ENCODE data around the gene PPIP5K2.
"Not testable (repeated sequence)": the region's sequence is repeated elsewhere in the genome, so short reads cannot be mapped to it uniquely, and the experiment has no call there.

Gene PPIP5K2

DNA sequence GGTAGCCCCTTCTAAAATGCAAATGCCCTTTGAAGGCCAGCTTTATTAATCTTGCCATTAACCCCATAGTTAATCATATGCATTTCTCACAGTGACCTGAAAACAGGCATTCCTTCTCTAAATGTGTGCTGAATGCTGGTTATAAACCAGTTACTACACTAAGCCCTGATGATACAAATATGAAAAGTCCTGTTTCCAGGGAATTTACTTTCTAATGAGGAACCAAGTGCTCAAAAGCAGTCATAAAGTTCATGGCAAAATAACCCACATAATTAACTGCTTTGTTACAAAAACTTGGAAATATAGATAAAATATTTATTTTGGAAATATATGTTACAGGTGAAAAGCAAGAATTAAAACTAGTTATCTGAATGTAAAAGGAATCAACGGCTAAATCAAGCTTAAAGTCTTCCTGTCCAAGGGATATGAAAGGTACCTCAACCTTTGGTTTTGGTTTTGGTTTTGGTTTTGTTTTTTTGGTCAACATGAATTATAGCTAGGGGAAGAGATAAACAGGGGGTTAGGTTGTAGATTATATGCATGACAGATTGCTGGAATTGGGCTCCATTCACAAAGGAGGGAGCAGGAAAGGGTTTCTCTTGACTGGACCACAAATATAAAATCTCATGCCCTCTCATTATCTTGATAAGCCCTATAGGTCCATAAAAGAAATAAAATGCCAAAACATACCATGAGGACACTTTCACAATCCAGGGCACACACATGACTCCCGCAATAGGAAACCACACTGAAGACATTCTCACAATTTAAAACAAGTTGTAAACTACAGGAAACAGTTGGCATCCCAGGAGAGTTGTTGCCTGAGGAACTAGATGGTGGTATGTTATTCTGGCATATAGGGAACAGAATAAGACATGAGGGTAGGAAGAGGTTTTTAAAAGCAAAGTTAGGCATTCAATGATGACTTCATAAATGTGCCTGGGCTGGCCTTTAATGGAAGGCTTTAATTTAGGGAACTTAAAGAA is 91.8 kb downstream of the PPIP5K2 start:
- TF ChIP-seq, protein P1, sequence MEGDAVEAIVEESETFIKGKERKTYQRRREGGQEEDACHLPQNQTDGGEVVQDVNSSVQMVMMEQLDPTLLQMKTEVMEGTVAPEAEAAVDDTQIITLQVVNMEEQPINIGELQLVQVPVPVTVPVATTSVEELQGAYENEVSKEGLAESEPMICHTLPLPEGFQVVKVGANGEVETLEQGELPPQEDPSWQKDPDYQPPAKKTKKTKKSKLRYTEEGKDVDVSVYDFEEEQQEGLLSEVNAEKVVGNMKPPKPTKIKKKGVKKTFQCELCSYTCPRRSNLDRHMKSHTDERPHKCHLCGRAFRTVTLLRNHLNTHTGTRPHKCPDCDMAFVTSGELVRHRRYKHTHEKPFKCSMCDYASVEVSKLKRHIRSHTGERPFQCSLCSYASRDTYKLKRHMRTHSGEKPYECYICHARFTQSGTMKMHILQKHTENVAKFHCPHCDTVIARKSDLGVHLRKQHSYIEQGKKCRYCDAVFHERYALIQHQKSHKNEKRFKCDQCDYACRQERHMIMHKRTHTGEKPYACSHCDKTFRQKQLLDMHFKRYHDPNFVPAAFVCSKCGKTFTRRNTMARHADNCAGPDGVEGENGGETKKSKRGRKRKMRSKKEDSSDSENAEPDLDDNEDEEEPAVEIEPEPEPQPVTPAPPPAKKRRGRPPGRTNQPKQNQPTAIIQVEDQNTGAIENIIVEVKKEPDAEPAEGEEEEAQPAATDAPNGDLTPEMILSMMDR (IDR thresholded peaks at IDR 0.05): no peak
- Histone ChIP-seq H3K9me3 (no peaks in the 10 kb centered on the region), H3K27ac (peak overlapping the region; percentile 32), H3K4me1 (ENCODE audit: control insufficient read depth in 1 of 2, insufficient read depth in 1 of 2, low read depth in 1 of 2, low read length in 1 of 2) (peaks cover 17 to 21% of the 10 kb centered on the region in 2 experiments), H3K27me3 (no peaks in the 10 kb centered on the region), H3K36me3 (peaks cover 3% of the 10 kb centered on the region), H3K4me3 (ENCODE audit: low read depth in 1 of 2, low read length in 1 of 2) (no peak overlapping the region)

DNA sequence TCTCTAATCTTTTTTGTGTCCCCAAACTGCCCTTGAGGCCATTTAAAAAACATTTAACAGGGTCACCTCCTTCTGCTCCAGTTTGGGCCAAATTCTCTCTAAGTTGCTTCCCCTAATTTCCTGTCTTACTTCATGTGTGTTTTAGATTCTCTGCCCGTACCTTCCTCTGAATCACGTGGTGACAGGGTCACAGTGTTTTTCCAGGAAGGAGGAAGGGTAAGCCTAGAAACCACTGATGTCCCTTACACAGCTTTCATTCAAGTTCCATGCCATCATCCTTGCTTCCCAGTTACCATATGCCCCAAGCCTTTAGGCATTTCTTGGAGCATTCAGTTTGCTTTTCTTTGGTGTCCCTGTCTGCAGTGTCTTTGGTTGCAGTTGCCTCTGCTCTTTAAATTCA is 96.0 kb downstream of the PPIP5K2 start:
- Histone ChIP-seq H3K27ac (no peak overlapping the region), H3K27me3 (no peaks in the 10 kb centered on the region), H3K4me1 (ENCODE audit: control insufficient read depth in 1 of 2, insufficient read depth in 1 of 2, low read depth in 1 of 2, low read length in 1 of 2) (peaks cover 22 to 32% of the 10 kb centered on the region in 2 experiments), H3K36me3 (no peaks in the 10 kb centered on the region), H3K4me3 (ENCODE audit: low read depth in 1 of 2, low read length in 1 of 2) (no peak overlapping the region), H3K9me3 (no peaks in the 10 kb centered on the region)
- TF ChIP-seq, protein P1 (IDR thresholded peaks at IDR 0.05): no peak

DNA sequence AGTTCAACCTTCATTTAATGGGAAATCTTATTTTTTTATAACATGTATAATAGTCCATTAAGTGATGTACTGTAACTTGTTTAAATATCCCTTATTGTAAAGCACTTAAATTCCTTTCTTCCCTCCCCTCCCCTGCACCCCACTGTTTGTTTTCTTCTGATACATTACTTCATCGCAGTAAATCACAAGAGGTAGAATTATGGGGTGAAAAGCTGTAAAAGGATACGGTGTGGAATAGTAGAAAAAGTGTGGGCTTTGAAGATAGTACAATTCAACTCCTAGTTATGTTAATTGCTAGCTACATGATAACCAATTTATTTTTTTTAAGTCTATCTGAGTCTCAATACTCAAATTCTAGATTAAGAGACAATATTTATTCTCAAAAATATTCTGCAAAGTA is 96.6 kb downstream of the PPIP5K2 start:
- no peak overlapping the region for H3K27ac ChIP-seq
- H3K27me3 ChIP-seq: no peaks in the 10 kb centered on the region
- H3K4me1 ChIP-seq (ENCODE audit: control insufficient read depth in 1 of 2, insufficient read depth in 1 of 2, low read depth in 1 of 2, low read length in 1 of 2): peaks cover 22 to 29% of the 10 kb centered on the region in 2 experiments
- no peaks in the 10 kb centered on the region for H3K36me3 ChIP-seq
- TF ChIP-seq, protein P1 (IDR thresholded peaks at IDR 0.05): no peak
- H3K9me3 ChIP-seq: no peaks in the 10 kb centered on the region
- H3K4me3 ChIP-seq (ENCODE audit: low read depth in 1 of 2, low read length in 1 of 2): no peak overlapping the region

DNA sequence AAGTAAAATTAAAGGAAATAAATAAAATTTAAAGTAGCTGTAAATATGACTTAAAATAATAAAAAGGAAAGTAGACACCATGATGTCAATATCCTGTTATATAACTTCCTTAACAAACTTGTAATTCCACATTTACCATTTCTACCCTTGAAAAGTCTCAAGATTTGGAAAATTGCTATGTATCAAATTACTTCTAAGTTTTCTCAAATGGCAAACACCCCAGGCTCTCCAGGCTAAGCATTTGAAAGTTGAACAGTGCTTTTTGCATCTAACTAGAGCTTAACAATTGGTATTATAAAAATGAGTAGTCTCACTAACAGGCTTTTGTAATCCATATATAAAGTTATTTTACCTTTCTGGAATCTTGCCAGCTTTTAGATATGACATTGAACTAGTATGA is 97.0 kb downstream of the PPIP5K2 start:
- no peaks in the 10 kb centered on the region for H3K9me3 ChIP-seq
- TF ChIP-seq, protein P1 (IDR thresholded peaks at IDR 0.05): no peak
- H3K4me1 ChIP-seq (ENCODE audit: control insufficient read depth in 1 of 2, insufficient read depth in 1 of 2, low read depth in 1 of 2, low read length in 1 of 2): peaks cover 19 to 25% of the 10 kb centered on the region in 2 experiments
- no peaks in the 10 kb centered on the region for H3K27me3 ChIP-seq
- H3K27ac ChIP-seq: no peak overlapping the region
- H3K4me3 ChIP-seq (ENCODE audit: low read depth in 1 of 2, low read length in 1 of 2): no peak overlapping the region
- H3K36me3 ChIP-seq: no peaks in the 10 kb centered on the region

DNA sequence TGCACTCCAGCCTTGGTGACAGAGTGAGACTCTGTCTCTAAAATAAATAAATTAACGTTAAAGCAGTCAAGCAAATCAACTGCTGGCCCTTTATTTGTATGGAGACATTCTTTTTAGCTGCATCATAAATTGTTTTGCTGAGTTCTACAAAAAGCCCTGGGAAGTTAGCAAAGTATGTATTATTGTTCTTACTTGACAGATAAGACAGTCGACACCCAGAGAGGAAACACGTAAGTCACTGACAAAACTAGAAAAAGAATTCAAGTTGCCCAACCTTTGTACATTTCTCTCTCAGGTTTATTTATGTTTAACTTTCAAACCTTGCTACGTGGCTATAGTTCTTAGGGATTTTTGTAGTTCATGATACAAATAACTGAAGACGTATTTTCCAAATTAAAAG is 98.1 kb downstream of the PPIP5K2 start:
- H3K27me3 ChIP-seq: no peaks in the 10 kb centered on the region
- H3K4me1 ChIP-seq (ENCODE audit: control insufficient read depth in 1 of 2, insufficient read depth in 1 of 2, low read depth in 1 of 2, low read length in 1 of 2): peaks cover 14 to 20% of the 10 kb centered on the region in 2 experiments
- H3K36me3 ChIP-seq: no peaks in the 10 kb centered on the region
- H3K4me3 ChIP-seq (ENCODE audit: low read depth in 1 of 2, low read length in 1 of 2): no peak overlapping the region
- H3K9me3 ChIP-seq: no peaks in the 10 kb centered on the region
- no peak overlapping the region for H3K27ac ChIP-seq
- TF ChIP-seq, protein P1 (IDR thresholded peaks at IDR 0.05): no peak

DNA sequence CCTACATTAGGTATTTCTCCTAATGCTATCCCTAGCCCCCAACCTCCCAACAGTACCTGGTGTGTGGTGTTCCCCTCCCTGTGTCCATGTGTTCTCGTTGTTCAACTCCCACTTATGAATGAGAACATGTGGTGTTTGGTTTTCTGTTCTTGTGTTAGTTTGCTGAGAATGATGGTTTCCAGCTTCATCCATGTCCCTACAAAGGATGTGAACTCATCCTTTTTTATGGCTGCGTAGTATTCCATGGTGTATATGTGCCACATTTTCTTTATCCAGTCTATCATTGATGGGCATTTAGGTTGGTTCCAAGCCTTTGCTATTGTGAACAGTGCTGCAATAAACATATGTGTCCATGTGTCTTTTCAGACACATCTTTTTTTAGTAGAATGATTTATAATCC is 99.0 kb downstream of the PPIP5K2 start:
- H3K9me3 ChIP-seq; H3K4me3 ChIP-seq (ENCODE audit: low read depth in 1 of 2, low read length in 1 of 2); H3K36me3 ChIP-seq; H3K27me3 ChIP-seq; H3K27ac ChIP-seq: not testable (repeated sequence)
- peaks cover 14 to 20% of the 10 kb centered on the region in 2 experiments for H3K4me1 ChIP-seq (ENCODE audit: control insufficient read depth in 1 of 2, insufficient read depth in 1 of 2, low read depth in 1 of 2, low read length in 1 of 2)

Data from neutrophil (primary cell).